Fibroblast of lung (primary cell): ENCODE measurements around the gene C12orf60. TPM values are rescaled to one million over a fixed set of nuclear protein-coding genes. Genes with fewer than 3 reads are reported as not detected.

Source experiments
- DNase-seq, 2 donors: peaks; one replicate each; pipeline versions ENCODE4 v3.0.0 to v3.0.0-alpha.2; 2010; ENCODE audit warnings: low read depth in 2 of 2
- H2AFZ ChIP-seq: 2 replicates; pipeline ENCODE4 v1.5.1; 2012; ENCODE audit warnings: low read length, control low read depth, inconsistent platforms
- H3K27ac ChIP-seq: 2 replicates; pipeline ENCODE4 v1.5.1; 2011; ENCODE audit warnings: low read length, control low read depth; ENCODE audit not compliant: insufficient read depth
- H3K27me3 ChIP-seq: 2 replicates; pipeline ENCODE4 v1.5.1; 2011; ENCODE audit warnings: mild to moderate bottlenecking, low read length; ENCODE audit not compliant: control insufficient read depth, insufficient read depth
- H3K36me3 ChIP-seq: 2 replicates; pipeline ENCODE4 v1.5.1; 2011; ENCODE audit warnings: low read length; ENCODE audit not compliant: control insufficient read depth, insufficient read depth
- H3K4me1 ChIP-seq: 2 replicates; pipeline ENCODE4 v1.5.1; 2011; ENCODE audit warnings: low read length; ENCODE audit not compliant: control insufficient read depth, insufficient read depth; ENCODE audit errors: extremely low read depth
- H3K4me2 ChIP-seq: 2 replicates; pipeline ENCODE4 v1.5.1; 2011; ENCODE audit warnings: low read length, control low read depth; ENCODE audit not compliant: insufficient read depth; ENCODE audit errors: extremely low read depth
- H3K4me3 ChIP-seq, 4 experiments: fragments of 200-600 bp in 1 of 4; sonication (generic) in 1 of 4; replicated peaks in 1 of 4; 2 replicates each; pipeline ENCODE4 v1.5.1; 2011 to 2016; ENCODE audit warnings: low read length in 4 of 4, low read depth in 3 of 4, mild to moderate bottlenecking in 3 of 4, control low read depth in 2 of 4, inconsistent platforms in 1 of 4, mixed read lengths in 1 of 4; ENCODE audit not compliant: insufficient read depth in 1 of 4; ENCODE audit errors: control extremely low read depth in 1 of 4
- H3K79me2 ChIP-seq: 2 replicates; pipeline ENCODE4 v1.5.1; 2012; ENCODE audit warnings: mild to moderate bottlenecking, low read length, inconsistent platforms; ENCODE audit not compliant: control insufficient read depth, insufficient read depth
- H3K9ac ChIP-seq: 2 replicates; pipeline ENCODE4 v1.5.1; 2011; ENCODE audit warnings: mild to moderate bottlenecking, low read length, control low read depth; ENCODE audit not compliant: insufficient read depth
- H3K9me3 ChIP-seq: 2 replicates; pipeline ENCODE4 v1.5.1; 2012; ENCODE audit warnings: low read depth, low read length; ENCODE audit not compliant: control insufficient read depth, insufficient read depth
- H4K20me1 ChIP-seq: 2 replicates; pipeline ENCODE4 v1.5.1; 2011; ENCODE audit warnings: low read length; ENCODE audit not compliant: control insufficient read depth, insufficient read depth; ENCODE audit errors: extremely low read depth
- CTCF ChIP-seq, 2 donors: IDR thresholded peaks in 1 of 2; conservative IDR thresholded peaks in 1 of 2; 1 replicate in 1 of 2; 2 replicates in 1 of 2; pipeline ENCODE4 v1.5.1; 2011 to 2012; ENCODE audit warnings: low read length in 2 of 2, control low read depth in 1 of 2, inconsistent platforms in 1 of 2, low read depth in 1 of 2, mild to moderate bottlenecking in 1 of 2
- EZH2 ChIP-seq: IDR thresholded peaks from 2 replicates; pipeline ENCODE4 v1.5.1; 2012; ENCODE audit warnings: low read length, control low read depth, mild to moderate bottlenecking; ENCODE audit errors: missing control alignments
- polyA plus RNA-seq, 2 donors: library from polyadenylated mRNA; depleted of rRNA in 1 of 2; stranded (reverse) in 1 of 2; unstranded in 1 of 2; fragments of >200 nt; gene quantifications; 2 replicates each; pipeline ENCODE4 v1.2.1, GENCODE V29; 2011 to 2012; ENCODE audit warnings: missing spikeins in 1 of 2
- total RNA-seq: library from RNA; depleted of rRNA; stranded (reverse); fragments of >200 nt; gene quantifications from 2 replicates; pipeline ENCODE4 v1.2.1, GENCODE V29; 2014

C12orf60 gene
- total and polyA plus RNA-seq, 2 donors (not counting 1 experiment from before 2014, with no cell fraction given), result 1.1 to 1.5 TPM

GRCh38 chr12:14774906-14775635 is 28.4 kb upstream of the C12orf60 start:
- peak overlapping the region; percentile 97 for H3K27ac ChIP-seq
- TF ChIP-seq EZH2 (no peak), CTCF (conservative IDR thresholded peaks at IDR 0.05 in 1 of 2, IDR thresholded peaks at IDR 0.05 in 1 of 2; ENCODE audit: low read depth in 1 of 2, low read length in 2 of 2) (no peak)
- no peaks in the 10 kb centered on the region for H4K20me1 ChIP-seq
- no peaks in the 10 kb centered on the region for H3K9me3 ChIP-seq
- peak overlapping the region; percentile 90 for H3K4me2 ChIP-seq
- peak overlapping the region; percentile 28 for H2AFZ ChIP-seq
- peak; percentile 44 to 80 for DNase-seq
- H3K4me3 ChIP-seq, result peak overlapping the region; percentile 61 to 89 (median 79)
- peaks cover 10% of the 10 kb centered on the region for H3K4me1 ChIP-seq
- peaks cover 18% of the 10 kb centered on the region for H3K79me2 ChIP-seq
- H3K9ac ChIP-seq, result peak overlapping the region; percentile 90
- H3K36me3 ChIP-seq, result no peaks in the 10 kb centered on the region
- no peaks in the 10 kb centered on the region for H3K27me3 ChIP-seq

GRCh38 chr12:14775636-14775980 is 27.9 kb upstream of the C12orf60 start:
- Histone ChIP-seq H3K4me3 (peak overlapping the region; percentile 61 to 89 (median 79)), H3K36me3 (no peaks in the 10 kb centered on the region), H3K4me1 (peaks cover 12% of the 10 kb centered on the region), H3K27me3 (no peaks in the 10 kb centered on the region), H3K9me3 (no peaks in the 10 kb centered on the region), H3K9ac (peak overlapping the region; percentile 90), H3K79me2 (peaks cover 16% of the 10 kb centered on the region), H2AFZ (no peak overlapping the region), H4K20me1 (no peaks in the 10 kb centered on the region), H3K27ac (peak overlapping the region; percentile 97), H3K4me2 (peak overlapping the region; percentile 90)
- DNase-seq, result peak; percentile 37 to 84
- TF ChIP-seq EZH2 (no peak), CTCF (conservative IDR thresholded peaks at IDR 0.05 in 1 of 2, IDR thresholded peaks at IDR 0.05 in 1 of 2; ENCODE audit: low read depth in 1 of 2, low read length in 2 of 2) (no peak)

- Histone ChIP-seq H2AFZ (no peak overlapping the region), H4K20me1 (no peaks in the 10 kb centered on the region), H3K9ac (no peak overlapping the region), H3K4me1 (peaks cover 12% of the 10 kb centered on the region), H3K36me3 (no peaks in the 10 kb centered on the region), H3K9me3 (no peaks in the 10 kb centered on the region), H3K27me3 (no peaks in the 10 kb centered on the region), H3K27ac (peak overlapping the region; percentile 97), H3K4me3 (peak overlapping the region; percentile 61 to 89 (median 79)), H3K79me2 (peaks cover 16% of the 10 kb centered on the region), H3K4me2 (peak overlapping the region; percentile 90)
- peak in 1 of 2 donors; percentile 48 for DNase-seq
- no peak for TF ChIP-seq EZH2
- peak in 1 of 2 donors; percentile 24 for TF ChIP-seq CTCF (conservative IDR thresholded peaks at IDR 0.05 in 1 of 2, IDR thresholded peaks at IDR 0.05 in 1 of 2; ENCODE audit: low read depth in 1 of 2, low read length in 2 of 2)
Measured at GRCh38 chr12:14776236-14776961, 27.1 kb upstream of the C12orf60 start.
